Measurements from ENCODE around the gene SLC25A21.

- TF ChIP-seq, protein P1, sequence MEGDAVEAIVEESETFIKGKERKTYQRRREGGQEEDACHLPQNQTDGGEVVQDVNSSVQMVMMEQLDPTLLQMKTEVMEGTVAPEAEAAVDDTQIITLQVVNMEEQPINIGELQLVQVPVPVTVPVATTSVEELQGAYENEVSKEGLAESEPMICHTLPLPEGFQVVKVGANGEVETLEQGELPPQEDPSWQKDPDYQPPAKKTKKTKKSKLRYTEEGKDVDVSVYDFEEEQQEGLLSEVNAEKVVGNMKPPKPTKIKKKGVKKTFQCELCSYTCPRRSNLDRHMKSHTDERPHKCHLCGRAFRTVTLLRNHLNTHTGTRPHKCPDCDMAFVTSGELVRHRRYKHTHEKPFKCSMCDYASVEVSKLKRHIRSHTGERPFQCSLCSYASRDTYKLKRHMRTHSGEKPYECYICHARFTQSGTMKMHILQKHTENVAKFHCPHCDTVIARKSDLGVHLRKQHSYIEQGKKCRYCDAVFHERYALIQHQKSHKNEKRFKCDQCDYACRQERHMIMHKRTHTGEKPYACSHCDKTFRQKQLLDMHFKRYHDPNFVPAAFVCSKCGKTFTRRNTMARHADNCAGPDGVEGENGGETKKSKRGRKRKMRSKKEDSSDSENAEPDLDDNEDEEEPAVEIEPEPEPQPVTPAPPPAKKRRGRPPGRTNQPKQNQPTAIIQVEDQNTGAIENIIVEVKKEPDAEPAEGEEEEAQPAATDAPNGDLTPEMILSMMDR (conservative IDR thresholded peaks at IDR 0.05; ENCODE audit: low read depth in 2 of 2) = peak; percentile 64 to 72
- TF ChIP-seq EZH2 (IDR thresholded peaks at IDR 0.05; ENCODE audit: low read depth, unreplicated experiment) (peak; percentile 88), JUNB (IDR thresholded peaks at IDR 0.05; ENCODE audit: unreplicated experiment) (no peak), POLR2AphosphoS5 (IDR thresholded peaks at IDR 0.05; ENCODE audit: low read depth) (no peak)
These were observed 524.3 kb downstream of the SLC25A21 start for GRCh38 chr14:36647824-36648753.

Data from GM23338 (cell line).